Measurements from ENCODE around the gene FGD3. TPM values are rescaled to one million over a fixed set of nuclear protein-coding genes. Genes with fewer than 3 reads are reported as not detected.
"Not testable (repeated sequence)": the region's sequence is repeated elsewhere in the genome, so short reads cannot be mapped to it uniquely, and the experiment has no call there.

FGD3 gene
- 1 to 10 TPM; 1.4 to 8.2 (median 4.2) TPM for polyA plus RNA-seq (ENCODE audit: insufficient read length in 4 of 4)

GRCh38 chr9:92947268-92948037 is at the start of gene FGD3:
Gene FGD3, plus strand, starts transcription at chr9:92947523. Its CDS starts 28,734 bp downstream, at chr9:92976257.
- peak in 3 of 4 donors; percentile 20 to 39 (median 22) for DNase-seq (ENCODE audit: low read depth in 4 of 4, low spot score in 3 of 4)

GRCh38 chr9:92905137-92905536 is 42.2 kb upstream of the FGD3 start:
- not testable (repeated sequence) for DNase-seq (ENCODE audit: low read depth in 4 of 4, low spot score in 3 of 4)

- DNase-seq (ENCODE audit: low read depth in 4 of 4, low spot score in 3 of 4): no peak
Observed at GRCh38 chr9:92911511-92912475, 35.5 kb upstream of the FGD3 start.

- DNase-seq (ENCODE audit: low read depth in 4 of 4, low spot score in 3 of 4): no peak
Observed at GRCh38 chr9:92917176-92917800, 30.0 kb upstream of the FGD3 start.

GRCh38 chr9:92920437-92920836 is 26.9 kb upstream of the FGD3 start:
- DNase-seq (ENCODE audit: low read depth in 4 of 4, low spot score in 3 of 4): no peak

GRCh38 chr9:92931606-92932005 is 15.7 kb upstream of the FGD3 start:
- DNase-seq (ENCODE audit: low read depth in 4 of 4, low spot score in 3 of 4): no peak

GRCh38 chr9:92934321-92934720 is 13.0 kb upstream of the FGD3 start:
- no peak for DNase-seq (ENCODE audit: low read depth in 4 of 4, low spot score in 3 of 4)

GRCh38 chr9:92938025-92938424 is 9.3 kb upstream of the FGD3 start:
- DNase-seq (ENCODE audit: low read depth in 4 of 4, low spot score in 3 of 4): no peak

- no peak for DNase-seq (ENCODE audit: low read depth in 4 of 4, low spot score in 3 of 4)
Observed at GRCh38 chr9:92941861-92942260, 5.5 kb upstream of the FGD3 start.

- DNase-seq (ENCODE audit: low read depth in 4 of 4, low spot score in 3 of 4): no peak
Observed at GRCh38 chr9:92942688-92943616, 4.4 kb upstream of the FGD3 start.

GRCh38 chr9:92944921-92945320 is 2.4 kb upstream of the FGD3 start:
- DNase-seq (ENCODE audit: low read depth in 4 of 4, low spot score in 3 of 4): no peak

- no peak for DNase-seq (ENCODE audit: low read depth in 4 of 4, low spot score in 3 of 4)
Observed at GRCh38 chr9:92945796-92946195, 1.5 kb upstream of the FGD3 start.

- DNase-seq (ENCODE audit: low read depth in 4 of 4, low spot score in 3 of 4): no peak
Observed at GRCh38 chr9:92948038-92948534, 763 bp downstream of the FGD3 start.

- no peak for DNase-seq (ENCODE audit: low read depth in 4 of 4, low spot score in 3 of 4)
Observed at GRCh38 chr9:92948632-92949031, 1.3 kb downstream of the FGD3 start.

- no peak for DNase-seq (ENCODE audit: low read depth in 4 of 4, low spot score in 3 of 4)
Observed at GRCh38 chr9:92949266-92949982, 2.1 kb downstream of the FGD3 start.

GRCh38 chr9:92950359-92950955 is 3.1 kb downstream of the FGD3 start:
- DNase-seq (ENCODE audit: low read depth in 4 of 4, low spot score in 3 of 4): no peak

- DNase-seq (ENCODE audit: low read depth in 4 of 4, low spot score in 3 of 4): no peak
Observed at GRCh38 chr9:92952906-92953610, 5.7 kb downstream of the FGD3 start.
